Measurements from ENCODE around the gene RANBP3.

Gene RANBP3

DNA sequence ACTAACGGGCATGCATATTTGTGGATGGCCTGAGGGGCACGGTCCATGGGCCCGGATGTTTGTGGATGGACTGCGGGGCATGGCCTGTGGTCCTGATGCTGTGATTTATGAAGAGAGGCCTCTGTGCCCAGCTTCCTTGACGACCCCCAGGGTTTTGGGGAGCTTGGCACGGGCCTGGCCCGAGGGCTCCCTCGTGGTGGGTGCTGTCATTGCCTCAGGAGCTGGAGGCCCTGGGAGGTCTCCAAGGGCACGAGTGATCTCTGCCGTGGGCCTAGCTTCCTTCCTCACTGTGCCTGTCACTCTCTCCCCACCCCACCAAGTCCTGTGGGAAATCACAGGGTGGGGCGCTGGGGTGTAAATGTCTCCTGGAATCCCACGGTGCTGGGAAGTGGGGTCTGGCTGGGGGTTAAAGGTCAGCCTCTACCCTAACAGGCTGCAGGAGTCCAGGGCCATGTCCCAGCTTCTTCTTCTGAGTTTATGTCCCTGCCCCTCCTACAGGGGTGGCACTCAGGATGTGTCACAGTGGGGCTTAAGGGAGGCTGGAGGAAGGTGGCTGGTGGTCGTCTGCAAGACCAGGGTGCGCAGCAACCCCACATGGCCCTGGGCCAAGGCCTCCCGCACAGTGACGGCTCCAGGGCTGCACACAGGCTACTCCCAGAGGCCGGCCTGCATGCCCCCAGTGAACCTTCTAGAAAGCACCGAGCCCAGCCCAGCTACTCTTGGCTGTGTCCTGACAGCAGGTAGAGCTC is 27.6 kb upstream of the RANBP3 start:
- no peaks in the 10 kb centered on the region for H3K27me3 ChIP-seq (ENCODE audit: control insufficient read depth in 1 of 2, insufficient read depth in 2 of 2, low read length in 2 of 2)
- H3K4me3 ChIP-seq (ENCODE audit: low read length in 2 of 2) = no peak overlapping the region
- no peak overlapping the region for H3K27ac ChIP-seq (ENCODE audit: low read length)
- no peaks in the 10 kb centered on the region for H3K4me1 ChIP-seq (ENCODE audit: control insufficient read depth, insufficient read depth, low read length)
- H3K9ac ChIP-seq (ENCODE audit: low read length in 2 of 2) = no peak overlapping the region
- H3K9me3 ChIP-seq (ENCODE audit: control insufficient read depth in 2 of 2, low read length in 2 of 2) = no peaks in the 10 kb centered on the region
- H3K36me3 ChIP-seq (ENCODE audit: control insufficient read depth in 2 of 2, insufficient read depth in 2 of 2, low read length in 2 of 2) = peaks cover 64 to 68% of the 10 kb centered on the region in 2 donors

DNA sequence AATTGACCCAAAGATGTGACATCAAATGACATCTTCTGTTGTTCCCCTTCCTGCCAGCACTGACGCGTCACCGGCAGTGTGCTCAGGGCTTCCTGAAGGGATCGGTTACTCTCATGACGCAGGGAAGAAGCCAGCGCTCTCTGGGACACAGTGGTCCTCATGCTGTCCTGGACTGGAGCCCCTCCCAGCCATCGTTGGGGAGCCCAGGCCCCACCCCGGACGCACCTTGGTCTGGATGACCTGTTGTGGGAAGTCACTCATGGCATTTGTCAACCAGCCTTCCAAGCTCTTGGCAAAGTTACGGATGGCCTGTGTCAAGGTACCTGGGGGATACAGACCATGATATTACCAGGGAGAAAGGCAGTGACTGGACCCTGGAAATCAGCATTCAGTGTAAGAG is 26.0 kb upstream of the RANBP3 start:
- no peaks in the 10 kb centered on the region for H3K4me1 ChIP-seq (ENCODE audit: control insufficient read depth, insufficient read depth, low read length)
- H3K9me3 ChIP-seq (ENCODE audit: control insufficient read depth in 2 of 2, low read length in 2 of 2) = no peaks in the 10 kb centered on the region
- H3K4me3 ChIP-seq (ENCODE audit: low read length in 2 of 2) = no peak overlapping the region
- no peak overlapping the region for H3K27ac ChIP-seq (ENCODE audit: low read length)
- H3K36me3 ChIP-seq (ENCODE audit: control insufficient read depth in 2 of 2, insufficient read depth in 2 of 2, low read length in 2 of 2) = peaks cover 69 to 73% of the 10 kb centered on the region in 2 donors
- no peaks in the 10 kb centered on the region for H3K27me3 ChIP-seq (ENCODE audit: control insufficient read depth in 1 of 2, insufficient read depth in 2 of 2, low read length in 2 of 2)
- no peak overlapping the region for H3K9ac ChIP-seq (ENCODE audit: low read length in 2 of 2)

DNA sequence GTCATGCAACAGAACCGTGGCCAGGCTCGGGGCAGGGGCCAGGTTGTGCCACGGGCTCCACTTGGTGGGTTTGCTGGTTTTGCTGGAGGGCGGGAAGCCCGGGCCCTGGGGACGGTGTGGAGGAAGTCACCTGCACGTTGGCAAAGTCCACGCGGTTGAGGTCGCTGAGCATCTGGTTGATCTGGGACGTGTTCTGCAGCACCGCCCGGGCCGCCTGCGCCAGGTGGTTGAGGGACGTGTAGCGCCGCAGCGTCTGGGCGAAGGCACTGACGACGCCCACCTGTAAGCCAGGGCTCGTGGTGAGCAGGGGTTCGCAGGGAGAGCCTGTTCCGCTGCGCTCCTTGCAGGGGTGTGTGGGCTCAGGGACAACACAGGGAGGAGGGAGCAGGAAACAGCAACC is 24.7 kb upstream of the RANBP3 start:
- Histone ChIP-seq H3K9me3 (ENCODE audit: control insufficient read depth in 2 of 2, low read length in 2 of 2) (no peaks in the 10 kb centered on the region), H3K4me1 (ENCODE audit: control insufficient read depth, insufficient read depth, low read length) (no peaks in the 10 kb centered on the region), H3K4me3 (ENCODE audit: low read length in 2 of 2) (no peak overlapping the region), H3K36me3 (ENCODE audit: control insufficient read depth in 2 of 2, insufficient read depth in 2 of 2, low read length in 2 of 2) (peaks cover 69 to 71% of the 10 kb centered on the region in 2 donors), H3K9ac (ENCODE audit: low read length in 2 of 2) (no peak overlapping the region), H3K27me3 (ENCODE audit: control insufficient read depth in 1 of 2, insufficient read depth in 2 of 2, low read length in 2 of 2) (no peaks in the 10 kb centered on the region), H3K27ac (ENCODE audit: low read length) (no peak overlapping the region)

DNA sequence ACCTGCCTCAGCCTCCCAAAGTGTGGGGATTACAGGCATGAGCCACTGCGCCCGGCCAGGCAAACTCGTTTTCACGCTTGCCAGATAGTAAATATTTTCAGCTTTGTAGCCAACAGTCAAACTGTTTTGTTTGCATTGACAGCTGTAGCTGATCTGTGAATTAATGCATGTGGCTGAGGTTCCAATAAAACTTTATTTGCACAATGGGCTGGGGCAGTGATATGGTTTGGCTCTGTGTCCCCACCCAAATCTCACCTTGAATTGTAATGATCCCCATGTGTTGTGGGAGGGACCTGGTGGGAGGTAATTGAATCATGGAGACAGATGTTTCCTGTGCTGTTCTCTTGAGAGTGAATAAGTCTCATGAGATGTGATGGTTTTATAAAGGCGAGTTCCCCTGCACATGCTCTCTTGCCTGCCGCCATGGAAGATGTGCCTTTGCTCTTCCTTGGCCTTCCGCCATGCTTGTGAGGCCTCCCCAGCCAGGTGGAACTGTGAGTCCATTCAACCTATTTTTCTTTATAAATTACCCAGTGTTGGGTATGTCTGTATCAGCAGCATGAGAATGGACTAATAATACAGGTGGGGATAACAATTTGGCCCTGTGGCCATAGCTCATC is 22.4 kb upstream of the RANBP3 start:
- H3K27ac ChIP-seq (ENCODE audit: low read length) = no peak overlapping the region
- H3K27me3 ChIP-seq (ENCODE audit: control insufficient read depth in 1 of 2, insufficient read depth in 2 of 2, low read length in 2 of 2) = no peaks in the 10 kb centered on the region
- H3K4me3 ChIP-seq (ENCODE audit: low read length in 2 of 2) = no peak overlapping the region
- H3K4me1 ChIP-seq (ENCODE audit: control insufficient read depth, insufficient read depth, low read length) = no peaks in the 10 kb centered on the region
- no peak overlapping the region for H3K9ac ChIP-seq (ENCODE audit: low read length in 2 of 2)
- H3K36me3 ChIP-seq (ENCODE audit: control insufficient read depth in 2 of 2, insufficient read depth in 2 of 2, low read length in 2 of 2) = peaks cover 69 to 71% of the 10 kb centered on the region in 2 donors
- no peaks in the 10 kb centered on the region for H3K9me3 ChIP-seq (ENCODE audit: control insufficient read depth in 2 of 2, low read length in 2 of 2)

DNA sequence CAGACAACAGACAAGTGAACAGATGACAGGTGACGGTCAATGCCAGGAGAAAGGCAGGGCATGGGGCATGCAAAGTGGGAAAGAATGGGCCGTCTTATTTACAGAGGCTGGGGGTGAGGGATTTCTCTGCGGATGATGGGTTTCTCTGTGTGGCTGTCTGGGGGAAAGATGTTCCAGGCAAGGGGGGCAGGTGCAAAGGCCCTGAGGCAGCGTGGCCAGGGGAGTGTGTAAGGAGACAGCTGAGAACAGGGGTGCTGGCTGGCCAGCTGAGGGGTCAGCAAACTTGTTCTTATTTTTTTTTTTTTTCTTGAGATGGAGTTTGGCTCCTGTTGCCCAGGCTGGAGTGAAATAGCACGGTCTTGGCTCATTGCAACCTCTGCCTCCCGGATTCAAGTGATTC is 21.8 kb upstream of the RANBP3 start:
- Histone ChIP-seq H3K4me3 (ENCODE audit: low read length in 2 of 2) (no peak overlapping the region), H3K4me1 (ENCODE audit: control insufficient read depth, insufficient read depth, low read length) (peaks cover 3% of the 10 kb centered on the region), H3K9me3 (ENCODE audit: control insufficient read depth in 2 of 2, low read length in 2 of 2) (no peaks in the 10 kb centered on the region), H3K36me3 (ENCODE audit: control insufficient read depth in 2 of 2, insufficient read depth in 2 of 2, low read length in 2 of 2) (peaks cover 66 to 68% of the 10 kb centered on the region in 2 donors), H3K27ac (ENCODE audit: low read length) (no peak overlapping the region), H3K27me3 (ENCODE audit: control insufficient read depth in 1 of 2, insufficient read depth in 2 of 2, low read length in 2 of 2) (no peaks in the 10 kb centered on the region), H3K9ac (ENCODE audit: low read length in 2 of 2) (no peak overlapping the region)

DNA sequence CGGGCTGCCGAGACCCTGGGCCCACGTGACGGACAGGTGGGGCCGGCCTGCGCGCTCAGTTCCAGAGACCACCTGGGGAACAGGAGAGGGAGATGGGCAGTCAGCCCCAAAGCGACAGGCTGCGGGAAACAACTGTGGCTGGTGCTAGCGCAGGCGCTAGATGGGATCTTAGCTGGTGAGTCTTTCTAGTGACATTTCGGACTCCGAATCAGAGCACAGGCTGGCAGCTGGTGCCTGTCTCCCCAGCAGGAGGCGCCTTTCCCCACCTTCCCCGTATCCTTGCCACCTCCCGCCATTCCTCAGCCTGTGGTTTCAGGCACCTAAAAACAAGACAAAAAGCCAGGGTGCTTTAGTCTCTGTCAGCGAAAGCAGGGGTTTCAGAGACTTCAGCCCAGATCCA is 19.4 kb upstream of the RANBP3 start:
- peaks cover 24% of the 10 kb centered on the region for H3K4me1 ChIP-seq (ENCODE audit: control insufficient read depth, insufficient read depth, low read length)
- H3K9ac ChIP-seq (ENCODE audit: low read length in 2 of 2) = no peak overlapping the region
- H3K4me3 ChIP-seq (ENCODE audit: low read length in 2 of 2) = no peak overlapping the region
- no peak overlapping the region for H3K27ac ChIP-seq (ENCODE audit: low read length)
- H3K27me3 ChIP-seq (ENCODE audit: control insufficient read depth in 1 of 2, insufficient read depth in 2 of 2, low read length in 2 of 2) = no peaks in the 10 kb centered on the region
- no peaks in the 10 kb centered on the region for H3K9me3 ChIP-seq (ENCODE audit: control insufficient read depth in 2 of 2, low read length in 2 of 2)
- peaks cover 49 to 50% of the 10 kb centered on the region in 2 donors for H3K36me3 ChIP-seq (ENCODE audit: control insufficient read depth in 2 of 2, insufficient read depth in 2 of 2, low read length in 2 of 2)

DNA sequence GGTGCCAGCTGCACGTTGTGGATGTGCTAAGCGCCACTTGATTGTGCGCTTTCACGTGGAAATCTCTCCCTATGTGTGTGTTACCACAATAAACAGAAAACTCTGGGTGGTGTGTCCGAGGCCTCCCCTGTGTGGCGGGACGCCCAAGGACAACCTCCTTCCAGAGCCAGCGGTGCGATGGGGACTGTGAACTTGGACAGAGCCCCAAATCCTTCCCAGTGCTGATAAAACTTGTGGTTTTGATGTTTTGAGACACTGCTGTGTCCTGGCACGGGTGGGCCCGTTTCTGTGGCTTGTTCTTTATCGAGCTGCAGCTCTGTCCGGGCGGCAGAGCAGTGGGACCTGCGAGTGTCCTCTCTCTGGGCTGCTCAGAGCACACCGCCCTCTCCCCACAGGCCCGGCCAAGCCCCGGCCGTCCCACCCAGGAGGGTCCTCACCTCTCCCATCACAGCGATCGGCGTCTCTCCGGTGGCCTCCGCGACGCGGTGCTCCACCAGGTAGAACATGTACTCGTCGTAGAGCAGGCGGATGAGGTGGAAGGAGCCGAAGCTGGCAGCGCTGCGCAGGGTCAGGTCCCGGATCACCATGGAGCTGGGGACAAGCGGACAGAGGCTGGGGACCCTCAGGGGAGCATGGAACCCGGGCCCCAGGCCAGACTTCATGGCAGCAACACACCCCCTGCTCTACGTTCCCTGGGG is 18.8 kb upstream of the RANBP3 start:
- Histone ChIP-seq H3K36me3 (ENCODE audit: control insufficient read depth in 2 of 2, insufficient read depth in 2 of 2, low read length in 2 of 2) (peaks cover 44% of the 10 kb centered on the region in 2 donors), H3K27ac (ENCODE audit: low read length) (no peak overlapping the region)

DNA sequence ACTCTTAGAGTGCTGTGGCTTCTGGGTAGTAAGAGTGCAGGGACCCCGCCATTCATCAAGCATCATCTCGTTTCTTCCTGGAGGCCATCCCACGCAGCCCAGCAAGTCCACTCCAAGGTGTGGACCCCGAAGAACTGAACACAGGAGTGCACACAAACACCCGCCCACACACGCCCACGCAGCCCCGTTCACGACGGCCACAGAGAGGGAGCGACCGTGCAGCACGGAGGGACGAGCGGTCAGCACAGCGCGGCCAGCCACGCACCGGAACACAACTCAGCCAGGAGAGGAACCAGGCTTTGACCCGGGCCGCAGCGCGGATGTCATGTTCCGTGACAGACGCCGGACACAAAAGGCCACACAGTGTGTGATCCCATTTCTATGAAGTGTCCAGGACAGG is 18.2 kb upstream of the RANBP3 start:
- H3K4me1 ChIP-seq (ENCODE audit: control insufficient read depth, insufficient read depth, low read length) = peaks cover 24% of the 10 kb centered on the region
- no peaks in the 10 kb centered on the region for H3K9me3 ChIP-seq (ENCODE audit: control insufficient read depth in 2 of 2, low read length in 2 of 2)
- H3K9ac ChIP-seq (ENCODE audit: low read length in 2 of 2) = no peak overlapping the region
- H3K27me3 ChIP-seq (ENCODE audit: control insufficient read depth in 1 of 2, insufficient read depth in 2 of 2, low read length in 2 of 2) = no peaks in the 10 kb centered on the region
- no peak overlapping the region for H3K4me3 ChIP-seq (ENCODE audit: low read length in 2 of 2)
- no peak overlapping the region for H3K27ac ChIP-seq (ENCODE audit: low read length)
- H3K36me3 ChIP-seq (ENCODE audit: control insufficient read depth in 2 of 2, insufficient read depth in 2 of 2, low read length in 2 of 2) = peaks cover 39 to 41% of the 10 kb centered on the region in 2 donors

More for the DNA sequence above, 18.8 kb upstream of the RANBP3 start:
- H3K4me3 ChIP-seq (ENCODE audit: low read length in 2 of 2) = no peak overlapping the region
- peaks cover 24% of the 10 kb centered on the region for H3K4me1 ChIP-seq (ENCODE audit: control insufficient read depth, insufficient read depth, low read length)
- H3K27me3 ChIP-seq (ENCODE audit: control insufficient read depth in 1 of 2, insufficient read depth in 2 of 2, low read length in 2 of 2) = no peaks in the 10 kb centered on the region
- no peak overlapping the region for H3K9ac ChIP-seq (ENCODE audit: low read length in 2 of 2)
- H3K9me3 ChIP-seq (ENCODE audit: control insufficient read depth in 2 of 2, low read length in 2 of 2) = no peaks in the 10 kb centered on the region

DNA sequence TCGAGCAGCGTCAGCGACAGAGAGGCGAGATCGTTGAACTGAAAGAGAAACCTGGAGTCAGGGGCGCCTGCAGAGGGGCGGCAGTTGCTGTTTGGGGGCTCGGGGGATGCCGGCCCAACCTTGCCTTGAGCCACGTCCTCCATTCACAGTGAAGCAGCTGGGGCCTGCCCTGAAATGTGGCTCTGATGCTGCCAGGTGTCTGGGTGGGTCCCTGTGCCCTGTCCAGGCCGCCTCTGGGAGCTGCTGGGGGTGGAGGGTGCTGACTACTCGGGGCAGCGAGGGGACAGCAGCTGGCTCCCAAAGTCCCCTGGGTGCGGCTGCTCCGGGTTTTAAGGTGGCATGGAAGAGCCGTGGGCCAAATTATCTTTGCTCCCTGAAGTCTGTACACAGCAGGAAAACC is 17.7 kb upstream of the RANBP3 start:
- H3K4me3 ChIP-seq (ENCODE audit: low read length in 2 of 2) = no peak overlapping the region
- no peak overlapping the region for H3K9ac ChIP-seq (ENCODE audit: low read length in 2 of 2)
- peaks cover 34 to 37% of the 10 kb centered on the region in 2 donors for H3K36me3 ChIP-seq (ENCODE audit: control insufficient read depth in 2 of 2, insufficient read depth in 2 of 2, low read length in 2 of 2)
- no peak overlapping the region for H3K27ac ChIP-seq (ENCODE audit: low read length)
- peaks cover 24% of the 10 kb centered on the region for H3K4me1 ChIP-seq (ENCODE audit: control insufficient read depth, insufficient read depth, low read length)
- H3K27me3 ChIP-seq (ENCODE audit: control insufficient read depth in 1 of 2, insufficient read depth in 2 of 2, low read length in 2 of 2) = no peaks in the 10 kb centered on the region
- no peaks in the 10 kb centered on the region for H3K9me3 ChIP-seq (ENCODE audit: control insufficient read depth in 2 of 2, low read length in 2 of 2)

DNA sequence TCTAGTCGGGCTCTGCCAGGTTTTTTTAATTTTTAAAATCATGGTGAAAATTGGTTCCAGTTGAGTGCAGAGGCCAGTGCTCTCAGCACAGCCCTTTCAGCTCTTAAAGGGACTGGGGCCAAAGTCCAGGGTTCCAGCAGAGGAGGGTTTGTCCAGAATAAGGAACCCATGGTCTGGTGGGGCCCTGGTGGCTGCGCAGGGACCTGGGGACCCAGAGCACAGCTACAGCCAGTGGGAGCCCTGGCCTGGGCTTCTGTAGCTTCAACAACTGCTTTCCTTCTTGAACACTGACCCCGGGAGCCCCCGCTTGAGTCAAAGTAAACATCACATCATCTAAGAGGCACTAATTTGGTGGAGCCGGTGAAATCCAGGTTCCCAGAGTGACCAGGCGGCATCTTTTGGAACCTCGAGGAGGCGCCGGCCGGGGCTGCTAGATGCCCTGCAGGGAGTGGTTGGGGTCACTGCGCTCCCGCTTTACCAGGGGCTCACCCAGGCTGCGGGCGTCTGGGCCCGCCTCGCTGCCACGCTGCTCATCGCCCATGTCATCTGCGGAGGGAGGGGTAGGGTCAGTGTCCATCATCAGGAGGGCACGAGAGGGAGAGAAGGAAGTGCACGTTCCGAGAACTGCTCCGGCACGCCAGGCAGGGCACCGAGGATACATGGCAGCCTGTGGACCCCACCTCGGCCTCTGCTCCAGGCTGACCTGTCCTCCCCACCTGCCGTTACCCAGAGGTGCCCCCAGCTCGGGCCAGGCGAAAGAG is 16.6 kb upstream of the RANBP3 start:
- Histone ChIP-seq H3K9me3 (ENCODE audit: control insufficient read depth in 2 of 2, low read length in 2 of 2) (no peaks in the 10 kb centered on the region), H3K27me3 (ENCODE audit: control insufficient read depth in 1 of 2, insufficient read depth in 2 of 2, low read length in 2 of 2) (no peaks in the 10 kb centered on the region), H3K9ac (ENCODE audit: low read length in 2 of 2) (peak overlapping the region in 1 of 2 donors; percentile 31), H3K36me3 (ENCODE audit: control insufficient read depth in 2 of 2, insufficient read depth in 2 of 2, low read length in 2 of 2) (peaks cover 27% of the 10 kb centered on the region in 2 donors), H3K4me1 (ENCODE audit: control insufficient read depth, insufficient read depth, low read length) (peaks cover 24% of the 10 kb centered on the region), H3K4me3 (ENCODE audit: low read length in 2 of 2) (no peak overlapping the region), H3K27ac (ENCODE audit: low read length) (peak overlapping the region; percentile 79)

All from stomach smooth muscle (tissue), 2 donors.